Astrocyte (in vitro differentiated cells and primary cell): ENCODE data around the gene FMN2.

Experiments used
- CTCF ChIP-seq: IDR thresholded peaks from 2 replicates; pipeline ENCODE4 v1.5.1; 2011; ENCODE audit warnings: low read depth, mild to moderate bottlenecking, inconsistent platforms, low read length, moderate library complexity; ENCODE audit not compliant: insufficient read depth
- EZH2 ChIP-seq: IDR thresholded peaks from 2 replicates; pipeline ENCODE4 v1.6.1; 2012; ENCODE audit warnings: mild to moderate bottlenecking, low read length, inconsistent platforms; ENCODE audit not compliant: insufficient read depth

- no peak for TF ChIP-seq CTCF
- no peak for TF ChIP-seq EZH2
Measured at GRCh38 chr1:240058049-240058448, 33.6 kb upstream of the FMN2 start.
